BJ (cell line): ENCODE results near the gene UGCG. TPM values are rescaled to one million over a fixed set of nuclear protein-coding genes. Genes with fewer than 3 reads are reported as not detected.

Source experiments
- CTCF ChIA-PET: fragments of 350-600 bp; formaldehyde crosslinking; extraction: SDS; loops from one replicate; lab custom pipeline; 2021; ENCODE audit warnings: antibody characterized with exemption, inconsistent platforms; lab: Yijun Ruan, JAX
- POLR2A ChIA-PET: fragments of 300-600 bp; sonication (Branson Sonifier 250); formaldehyde crosslinking; extraction: SDS; loops from one replicate; lab custom pipeline; 2021; ENCODE audit warnings: antibody characterized with exemption; lab: Charles Lee
- DNase-seq: peaks from one replicate; pipeline ENCODE4 v3.0.0-alpha.2; 2011; ENCODE audit warnings: low read depth
- H3K27me3 ChIP-seq: 2 replicates; pipeline ENCODE4 v1.6.0; 2011; ENCODE audit warnings: low read length; ENCODE audit not compliant: control insufficient read depth, insufficient read depth
- H3K36me3 ChIP-seq: 2 replicates; pipeline ENCODE4 v1.5.1; 2011; ENCODE audit warnings: low read length; ENCODE audit not compliant: control insufficient read depth, insufficient read depth
- H3K4me3 ChIP-seq: 2 replicates; pipeline ENCODE4 v1.5.1; 2011; ENCODE audit warnings: low read depth, mild to moderate bottlenecking, control low read depth, low read length
- polyA plus RNA-seq: library from polyadenylated mRNA; depleted of rRNA; stranded (reverse); fragments of >200 nt; gene quantifications from 2 replicates; pipeline ENCODE4 v1.2.3, GENCODE V29; 2011; rRNA removed
- small RNA-seq: library from RNA; depleted of rRNA; stranded (forward); fragments of <200 nt; gene quantifications from one replicate; pipeline ENCODE3, GENCODE V24; 2012; ENCODE audit warnings: low replicate concordance, low read depth; ENCODE audit not compliant: insufficient read length
- TF ChIP-seq, protein P1 (sequence below): IDR thresholded peaks from 2 replicates; pipeline ENCODE4 v1.5.1; 2011; ENCODE audit warnings: low read depth, mild to moderate bottlenecking, control low read depth, inconsistent platforms, low read length, moderate library complexity; ENCODE audit not compliant: insufficient read depth

The UGCG gene
- polyA plus RNA-seq, 1 experiment = 34.3 TPM

DNA sequence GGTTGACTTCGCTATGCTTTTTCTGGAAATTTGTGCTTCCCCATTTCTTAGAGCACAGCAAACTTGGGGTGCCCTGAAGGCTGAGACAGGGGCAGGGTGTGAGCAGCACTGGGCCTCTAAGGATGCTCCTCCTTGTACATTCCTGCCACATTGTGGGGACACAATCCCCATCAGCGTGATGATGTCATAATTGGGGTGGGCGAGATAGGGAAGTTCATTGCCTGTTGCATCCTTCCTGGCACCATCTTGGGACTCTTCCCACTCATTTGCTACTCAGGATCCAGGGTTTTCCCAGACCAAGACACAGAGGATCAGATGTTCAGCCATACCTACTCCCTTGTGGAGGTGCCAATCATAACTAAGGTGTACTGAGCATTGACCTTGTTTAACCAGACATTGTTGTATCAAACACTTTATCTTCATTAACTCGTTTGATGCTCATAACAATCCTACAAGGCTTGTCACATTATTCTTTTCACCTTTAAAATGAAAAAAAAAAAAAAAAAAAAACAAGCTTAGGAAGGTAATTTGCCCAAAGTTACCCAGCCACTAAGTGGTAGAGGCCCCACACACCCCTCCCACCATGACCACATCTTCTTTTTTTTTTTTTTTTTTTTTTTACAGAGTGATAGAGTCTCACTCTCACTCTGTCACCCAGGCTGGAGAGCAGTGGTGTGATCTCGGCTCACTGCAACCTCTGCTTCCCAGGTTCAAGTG, 87.6 kb downstream of the UGCG start:
- DNase-seq = no peak
- TF ChIP-seq, protein P1, sequence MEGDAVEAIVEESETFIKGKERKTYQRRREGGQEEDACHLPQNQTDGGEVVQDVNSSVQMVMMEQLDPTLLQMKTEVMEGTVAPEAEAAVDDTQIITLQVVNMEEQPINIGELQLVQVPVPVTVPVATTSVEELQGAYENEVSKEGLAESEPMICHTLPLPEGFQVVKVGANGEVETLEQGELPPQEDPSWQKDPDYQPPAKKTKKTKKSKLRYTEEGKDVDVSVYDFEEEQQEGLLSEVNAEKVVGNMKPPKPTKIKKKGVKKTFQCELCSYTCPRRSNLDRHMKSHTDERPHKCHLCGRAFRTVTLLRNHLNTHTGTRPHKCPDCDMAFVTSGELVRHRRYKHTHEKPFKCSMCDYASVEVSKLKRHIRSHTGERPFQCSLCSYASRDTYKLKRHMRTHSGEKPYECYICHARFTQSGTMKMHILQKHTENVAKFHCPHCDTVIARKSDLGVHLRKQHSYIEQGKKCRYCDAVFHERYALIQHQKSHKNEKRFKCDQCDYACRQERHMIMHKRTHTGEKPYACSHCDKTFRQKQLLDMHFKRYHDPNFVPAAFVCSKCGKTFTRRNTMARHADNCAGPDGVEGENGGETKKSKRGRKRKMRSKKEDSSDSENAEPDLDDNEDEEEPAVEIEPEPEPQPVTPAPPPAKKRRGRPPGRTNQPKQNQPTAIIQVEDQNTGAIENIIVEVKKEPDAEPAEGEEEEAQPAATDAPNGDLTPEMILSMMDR = no peak
- POLR2A ChIA-PET = no interaction called here
- Histone ChIP-seq H3K4me3 (no peak overlapping the region), H3K36me3 (no peaks in the 10 kb centered on the region), H3K27me3 (no peaks in the 10 kb centered on the region)
- CTCF ChIA-PET = interaction anchor here (1.0 kb wide), 1 partner anchor 9 kb away, joined by 3 read pairs; no protein-coding TSS in a partner anchor

Small RNA genes within 50 kb of the gene (small RNA-seq; reads per million reads assigned to genes)
- not detected for gene MIR4668

Other genes with a start within 250 kb of the UGCG start
- 48.4 and 68.0 TPM in 2 replicates for gene GNG10, start 235.2 kb upstream of the UGCG start, polyA plus RNA-seq
- not detected in 2 replicates for gene SHOC1, start 101.9 kb upstream of the UGCG start, polyA plus RNA-seq